ENCODE measurements around the gene CYP2W1. TPM values are rescaled to one million over a fixed set of nuclear protein-coding genes. Genes with fewer than 3 reads are reported as not detected.
"Not testable (repeated sequence)": the region's sequence is repeated elsewhere in the genome, so short reads cannot be mapped to it uniquely, and the experiment has no call there.

The CYP2W1 gene
- total RNA-seq, 2 experiments from 2014 or later: not detected

- no peaks in the 10 kb centered on the region for H3K36me3 Mint-ChIP-seq (ENCODE audit: low read depth)
- H3K4me1 Mint-ChIP-seq (ENCODE audit: low read depth): no peaks in the 10 kb centered on the region
- ATAC-seq (no peak), DNase-seq (no peak)
- CTCF ChIA-PET: interaction anchor here (1.4 to 8.1 kb wide), 3 partner anchors 45 to 176 kb away, joined by 3 to 176 read pairs (median 4); partner anchors contain the start of gene GPR146
- H3K27ac Mint-ChIP-seq: no peak overlapping the region
- H3K9me3 Mint-ChIP-seq (ENCODE audit: insufficient read depth): no peaks in the 10 kb centered on the region
- POLR2A ChIA-PET: no interaction called here
- no peaks in the 10 kb centered on the region for H3K27me3 Mint-ChIP-seq (ENCODE audit: low read depth)
- no peak overlapping the region for H3K4me3 Mint-ChIP-seq
Measured at GRCh38 chr7:999149-999879, 16.3 kb downstream of the CYP2W1 start.

GRCh38 chr7:999941-1000935 lies 17.3 kb downstream of the CYP2W1 start:
- DNase-seq: no peak
- no peaks in the 10 kb centered on the region for H3K36me3 Mint-ChIP-seq (ENCODE audit: low read depth)
- ChIA-PET CTCF (interaction anchor here (1.1 kb wide), 1 partner anchor 66 kb away, joined by 6 read pairs; no protein-coding TSS in a partner anchor), POLR2A (interaction anchor here (0.7 kb wide), 1 partner anchor 292 kb away, joined by 3 read pairs; no protein-coding TSS in a partner anchor)
- no peak overlapping the region for H3K27ac Mint-ChIP-seq
- peak; percentile 25 for ATAC-seq
- no peaks in the 10 kb centered on the region for H3K4me1 Mint-ChIP-seq (ENCODE audit: low read depth)
- H3K27me3 Mint-ChIP-seq (ENCODE audit: low read depth): no peaks in the 10 kb centered on the region
- H3K4me3 Mint-ChIP-seq: no peak overlapping the region
- H3K9me3 Mint-ChIP-seq (ENCODE audit: insufficient read depth): no peaks in the 10 kb centered on the region

- not testable (repeated sequence) for H3K27me3 Mint-ChIP-seq (ENCODE audit: low read depth); ATAC-seq
Measured at GRCh38 chr7:1001069-1001770, 18.2 kb downstream of the CYP2W1 start.

GRCh38 chr7:1002026-1002425 lies 19.0 kb downstream of the CYP2W1 start:
- H3K4me3 Mint-ChIP-seq; H3K4me1 Mint-ChIP-seq (ENCODE audit: low read depth); H3K9me3 Mint-ChIP-seq (ENCODE audit: insufficient read depth); CTCF ChIA-PET; POLR2A ChIA-PET; H3K27ac Mint-ChIP-seq; H3K27me3 Mint-ChIP-seq (ENCODE audit: low read depth); DNase-seq; ATAC-seq; H3K36me3 Mint-ChIP-seq (ENCODE audit: low read depth): not testable (repeated sequence)

More at GRCh38 chr7:1001069-1001770, 18.2 kb downstream of the CYP2W1 start:
- H3K9me3 Mint-ChIP-seq (ENCODE audit: insufficient read depth); H3K27ac Mint-ChIP-seq; DNase-seq; H3K4me3 Mint-ChIP-seq; H3K36me3 Mint-ChIP-seq (ENCODE audit: low read depth); H3K4me1 Mint-ChIP-seq (ENCODE audit: low read depth): not testable (repeated sequence)
- CTCF ChIA-PET: interaction anchor here (1.1 kb wide), 1 partner anchor 65 kb away, joined by 6 read pairs; no protein-coding TSS in a partner anchor
- POLR2A ChIA-PET: interaction anchor here (0.7 kb wide), 1 partner anchor 291 kb away, joined by 3 read pairs; no protein-coding TSS in a partner anchor

GRCh38 chr7:1002445-1002844 lies 19.5 kb downstream of the CYP2W1 start:
- DNase-seq; H3K4me3 Mint-ChIP-seq; H3K27ac Mint-ChIP-seq; H3K9me3 Mint-ChIP-seq (ENCODE audit: insufficient read depth); H3K27me3 Mint-ChIP-seq (ENCODE audit: low read depth); ATAC-seq; H3K36me3 Mint-ChIP-seq (ENCODE audit: low read depth); CTCF ChIA-PET; POLR2A ChIA-PET; H3K4me1 Mint-ChIP-seq (ENCODE audit: low read depth): not testable (repeated sequence)

- DNase-seq (no peak), ATAC-seq (no peak)
- POLR2A ChIA-PET: no interaction called here
- Mint-ChIP-seq H3K9me3 (ENCODE audit: insufficient read depth) (no peaks in the 10 kb centered on the region), H3K4me3 (no peak overlapping the region), H3K36me3 (ENCODE audit: low read depth) (peaks cover 4% of the 10 kb centered on the region), H3K27me3 (ENCODE audit: low read depth) (no peaks in the 10 kb centered on the region), H3K27ac (no peak overlapping the region), H3K4me1 (ENCODE audit: low read depth) (no peaks in the 10 kb centered on the region)
- CTCF ChIA-PET: interaction anchor here (1.5 to 3.3 kb wide), 2 partner anchors 11 to 40 kb away, joined by 3 to 12 read pairs; partner anchors contain the start of gene GPR146
Measured at GRCh38 chr7:1004018-1004852, 21.3 kb downstream of the CYP2W1 start.

GRCh38 chr7:1005303-1005702 lies 22.3 kb downstream of the CYP2W1 start:
- H3K4me1 Mint-ChIP-seq (ENCODE audit: low read depth): no peaks in the 10 kb centered on the region
- H3K36me3 Mint-ChIP-seq (ENCODE audit: low read depth): peaks cover 8% of the 10 kb centered on the region
- POLR2A ChIA-PET: no interaction called here

GRCh38 chr7:1007901-1008300 lies 24.9 kb downstream of the CYP2W1 start:
- CTCF ChIA-PET: interaction anchor here (1.1 kb wide), 1 partner anchor 14 kb away, joined by 3 read pairs; no protein-coding TSS in a partner anchor
- DNase-seq: no peak
- Mint-ChIP-seq H3K27ac (no peak overlapping the region), H3K4me1 (ENCODE audit: low read depth) (peaks cover 5% of the 10 kb centered on the region), H3K36me3 (ENCODE audit: low read depth) (peaks cover 8% of the 10 kb centered on the region), H3K4me3 (no peak overlapping the region), H3K9me3 (ENCODE audit: insufficient read depth) (no peaks in the 10 kb centered on the region), H3K27me3 (ENCODE audit: low read depth) (no peaks in the 10 kb centered on the region)
- no peak for ATAC-seq
- POLR2A ChIA-PET: no interaction called here

More at GRCh38 chr7:1005303-1005702, 22.3 kb downstream of the CYP2W1 start:
- Mint-ChIP-seq H3K27me3 (ENCODE audit: low read depth) (no peaks in the 10 kb centered on the region), H3K27ac (no peak overlapping the region), H3K4me3 (no peak overlapping the region), H3K9me3 (ENCODE audit: insufficient read depth) (no peaks in the 10 kb centered on the region)
- ATAC-seq: no peak
- CTCF ChIA-PET: interaction anchor here (1.5 to 3.3 kb wide), 2 partner anchors 12 to 39 kb away, joined by 3 to 12 read pairs; partner anchors contain the start of gene GPR146
- no peak for DNase-seq

GRCh38 chr7:1008733-1009363 lies 25.9 kb downstream of the CYP2W1 start:
- Mint-ChIP-seq H3K4me1 (ENCODE audit: low read depth) (peaks cover 5% of the 10 kb centered on the region), H3K9me3 (ENCODE audit: insufficient read depth) (no peaks in the 10 kb centered on the region), H3K27ac (no peak overlapping the region), H3K36me3 (ENCODE audit: low read depth) (peaks cover 8% of the 10 kb centered on the region), H3K27me3 (ENCODE audit: low read depth) (no peaks in the 10 kb centered on the region), H3K4me3 (no peak overlapping the region)
- ChIA-PET CTCF (interaction anchor here (1.1 kb wide), 1 partner anchor 15 kb away, joined by 3 read pairs; no protein-coding TSS in a partner anchor), POLR2A (no interaction called here)
- ATAC-seq (no peak), DNase-seq (no peak)

GRCh38 chr7:1009747-1010146 lies 26.8 kb downstream of the CYP2W1 start:
- Mint-ChIP-seq H3K36me3 (ENCODE audit: low read depth) (peaks cover 8% of the 10 kb centered on the region), H3K4me1 (ENCODE audit: low read depth) (peaks cover 5% of the 10 kb centered on the region), H3K27ac (no peak overlapping the region), H3K9me3 (ENCODE audit: insufficient read depth) (no peaks in the 10 kb centered on the region), H3K4me3 (no peak overlapping the region), H3K27me3 (ENCODE audit: low read depth) (no peaks in the 10 kb centered on the region)
- CTCF ChIA-PET: no interaction called here
- ATAC-seq (no peak), DNase-seq (no peak)
- POLR2A ChIA-PET: no interaction called here
